GM12878 (cell line): ENCODE data around the gene PPP6R1. TPM values are rescaled to one million over a fixed set of nuclear protein-coding genes. Genes with fewer than 3 reads are reported as not detected.

Experiments used
- ATAC-seq: fragments of 200-7000 bp; cut with Tn5 transposase; 3 replicates; pipeline ENCODE4 v1.9.1; 2020; ENCODE audit warnings: mild to moderate bottlenecking, moderate library complexity
- BruUV-seq: library from RNA; stranded (reverse); fragments of 400-500 nt; replicated peaks from 2 replicates; lab custom pipeline; 2021; lab: Mats Ljungman, UMichigan
- CTCF ChIA-PET: fragments of 300-600 bp; sonication (Branson Sonifier 250); formaldehyde crosslinking; extraction: SDS; loops from one replicate; lab custom pipeline; 2021; ENCODE audit warnings: inconsistent platforms; lab: Yijun Ruan, JAX
- POLR2A ChIA-PET: fragments of 350-600 bp; formaldehyde crosslinking; extraction: SDS; loops from one replicate; lab custom pipeline; 2021; ENCODE audit warnings: inconsistent platforms; lab: Charles Lee
- RAD21 ChIA-PET: fragments of 300-600 bp; sonication (Branson Sonifier 250); formaldehyde crosslinking; loops from one replicate; lab custom pipeline; 2023; ENCODE audit warnings: antibody characterized with exemption; ENCODE audit not compliant: unreplicated experiment; lab: Charles Lee
- SMC1A ChIA-PET: fragments of 300-600 bp; sonication (Branson Sonifier 250); formaldehyde crosslinking; loops from one replicate; lab custom pipeline; 2023; ENCODE audit not compliant: unreplicated experiment, uncharacterized antibody; lab: Charles Lee
- DNase-seq: peaks from one replicate; pipeline ENCODE4 v3.0.0-alpha.2; 2011; ENCODE audit warnings: low read depth, low spot score
- FAIRE-seq: peaks from 3 replicates; lab custom pipeline; 2011; peaks lifted over from hg19 to GRCh38; lab: Jason Lieb, UNC
- H2AFZ ChIP-seq: 2 replicates; pipeline ENCODE4 v1.6.0; 2011; ENCODE audit warnings: low read depth, low read length, control low read depth; ENCODE audit not compliant: control insufficient read depth
- H3K27ac ChIP-seq: 2 replicates; pipeline ENCODE4 v1.5.1; 2011; ENCODE audit warnings: control low read depth; ENCODE audit not compliant: control insufficient read depth, insufficient read depth
- H3K27me3 ChIP-seq, 2 experiments: replicated peaks in 1 of 2; 2 replicates each; pipeline versions ENCODE4 v1.6.0 to v1.6.1; 2011; ENCODE audit warnings: low read length in 1 of 2; ENCODE audit not compliant: control insufficient read depth in 2 of 2, insufficient read depth in 2 of 2
- H3K36me3 ChIP-seq, 2 experiments: 2 replicates each; pipeline ENCODE4 v1.5.1; 2011; ENCODE audit warnings: low read length in 1 of 2; ENCODE audit not compliant: control insufficient read depth in 2 of 2, insufficient read depth in 2 of 2
- H3K4me1 ChIP-seq: 2 replicates; pipeline ENCODE4 v1.6.1; 2011; ENCODE audit warnings: mild to moderate bottlenecking, low read length, moderate library complexity, mixed read lengths; ENCODE audit not compliant: control insufficient read depth, insufficient read depth
- H3K4me2 ChIP-seq: 2 replicates; pipeline ENCODE4 v1.6.0; 2011; ENCODE audit warnings: control low read depth; ENCODE audit not compliant: control insufficient read depth, insufficient read depth
- H3K4me3 ChIP-seq: fragments of 200-600 bp; sonication (generic); 2 replicates; pipeline ENCODE4 v1.5.1; 2016
- H3K79me2 ChIP-seq: 2 replicates; pipeline ENCODE4 v1.6.0; 2011; ENCODE audit warnings: low read length; ENCODE audit not compliant: control insufficient read depth, insufficient read depth
- H3K9ac ChIP-seq: 2 replicates; pipeline ENCODE4 v1.8.0; 2011; ENCODE audit warnings: low read length, control low read depth, mixed read lengths; ENCODE audit not compliant: control insufficient read depth, insufficient read depth
- H3K9me3 ChIP-seq: replicated peaks from 3 replicates; pipeline ENCODE4 v1.5.1; 2011; ENCODE audit warnings: mild to moderate bottlenecking, low read length; ENCODE audit not compliant: control insufficient read depth, insufficient read depth
- H4K20me1 ChIP-seq: 2 replicates; pipeline ENCODE4 v1.6.0; 2011; ENCODE audit not compliant: control insufficient read depth, insufficient read depth
- BRCA1 ChIP-seq: IDR thresholded peaks from 2 replicates; pipeline ENCODE4 v1.6.1; 2011; ENCODE audit warnings: low read depth, low read length, improper control_type of control experiment
- CREM ChIP-seq: IDR thresholded peaks from 2 replicates; pipeline ENCODE4 v1.6.1; 2014; ENCODE audit warnings: antibody characterized with exemption, low read depth
- EZH2 ChIP-seq: IDR thresholded peaks from 2 replicates; pipeline ENCODE4 v1.6.1; 2012; ENCODE audit warnings: low read depth, mild to moderate bottlenecking, control low read depth, inconsistent platforms, low read length, borderline replicate concordance; ENCODE audit not compliant: control insufficient read depth
- FOXM1 ChIP-seq: IDR thresholded peaks from 2 replicates; pipeline ENCODE4 v1.6.1; 2012; ENCODE audit warnings: low read depth, mild to moderate bottlenecking, inconsistent platforms, low read length, moderate library complexity
- JUNB ChIP-seq: IDR thresholded peaks from 2 replicates; pipeline ENCODE4 v1.6.1; 2016; ENCODE audit warnings: antibody characterized with exemption, mild to moderate bottlenecking
- NR2F1 ChIP-seq: fragments of 450-650 bp; conservative IDR thresholded peaks from 2 replicates; pipeline ENCODE4 v1.6.1; 2017; ENCODE audit warnings: mild to moderate bottlenecking
- PML ChIP-seq: IDR thresholded peaks from 2 replicates; pipeline ENCODE4 v1.6.1; 2012; ENCODE audit warnings: low read length, inconsistent platforms
- POLR2AphosphoS5 ChIP-seq: IDR thresholded peaks from 2 replicates; pipeline ENCODE4 v1.6.1; 2011; ENCODE audit warnings: mild to moderate bottlenecking, low read length, inconsistent platforms
- RELA ChIP-seq: fragments of 450-650 bp; IDR thresholded peaks from 2 replicates; pipeline ENCODE4 v1.8.0; 2014; ENCODE audit warnings: borderline replicate concordance; ENCODE audit not compliant: partially characterized antibody
- SIN3A ChIP-seq: IDR thresholded peaks from 2 replicates; pipeline ENCODE4 v1.6.1; 2012; ENCODE audit warnings: low read depth, low read length, improper control_type of control experiment
- TAF1 ChIP-seq: IDR thresholded peaks from 2 replicates; pipeline ENCODE4 v1.6.1; 2011; ENCODE audit warnings: mild to moderate bottlenecking, low read depth, low read length, borderline replicate concordance
- WGBS: methylation state at CpG from one replicate; pipeline ENCODE4 v1.1.6; 2016; ENCODE audit warnings: low lambda C conversion rate; ENCODE audit not compliant: insufficient replicate concordance, insufficient coverage; ENCODE audit errors: missing lambda C conversion rate; 5-methylcytosine and 5-hydroxymethylcytosine counted together
- in situ Hi-C: fragments of 300-500 bp; cut with MboI; formaldehyde crosslinking; loops from 9 replicates; pipeline ENCODE4 v1.14.3; 2018; ENCODE audit warnings: mixed read lengths
- intact Hi-C: fragments of 100-400 bp; cut with micrococcal nuclease; formaldehyde crosslinking; loops from one replicate; pipeline ENCODE4 v1.14.2; 2022; ENCODE audit not compliant: unreplicated experiment
- polyA plus RNA-seq, 11 experiments: library from polyadenylated mRNA; depleted of rRNA in 4 of 11; unstranded in 6 of 11; stranded (reverse) in 5 of 11; fragments of >200 nt; fragmentation: Nextera tagmentation in 4 of 11; fragmentation: Illumina TruSeq in 1 of 11; extraction: Ambion mirVana in 4 of 11; extraction: Trizol in 1 of 11; gene quantifications; 1 replicate in 1 of 11; 2 replicates in 10 of 11; pipeline versions ENCODE4 v1.2.1 to v1.2.3, GENCODE V29; 2011 to 2016; ENCODE audit warnings: inconsistent platforms in 2 of 11, missing spikeins in 2 of 11, low read depth in 1 of 11
- total RNA-seq, 4 experiments: library from RNA; depleted of rRNA in 3 of 4; stranded (reverse); fragments of >200 nt in 3 of 4; fragmentation: Illumina TruSeq in 1 of 4; extraction: Trizol in 1 of 4; gene quantifications; 2 replicates each; pipeline versions ENCODE4 v1.2.1 to v1.2.3, GENCODE V29; 2013 to 2021
- TF ChIP-seq, protein P1 (sequence below): IDR thresholded peaks from 2 replicates; pipeline ENCODE4 v1.6.1; 2012; ENCODE audit warnings: improper control_type of control experiment, low read depth, low read length; ENCODE audit not compliant: insufficient replicate concordance

PPP6R1 gene
- total and polyA plus RNA-seq, 10 of the 15 experiments (the other 5 are each of a cell fraction or from before 2014, with no cell fraction given) = 0.80 to 173 (median 63.7) TPM

DNA sequence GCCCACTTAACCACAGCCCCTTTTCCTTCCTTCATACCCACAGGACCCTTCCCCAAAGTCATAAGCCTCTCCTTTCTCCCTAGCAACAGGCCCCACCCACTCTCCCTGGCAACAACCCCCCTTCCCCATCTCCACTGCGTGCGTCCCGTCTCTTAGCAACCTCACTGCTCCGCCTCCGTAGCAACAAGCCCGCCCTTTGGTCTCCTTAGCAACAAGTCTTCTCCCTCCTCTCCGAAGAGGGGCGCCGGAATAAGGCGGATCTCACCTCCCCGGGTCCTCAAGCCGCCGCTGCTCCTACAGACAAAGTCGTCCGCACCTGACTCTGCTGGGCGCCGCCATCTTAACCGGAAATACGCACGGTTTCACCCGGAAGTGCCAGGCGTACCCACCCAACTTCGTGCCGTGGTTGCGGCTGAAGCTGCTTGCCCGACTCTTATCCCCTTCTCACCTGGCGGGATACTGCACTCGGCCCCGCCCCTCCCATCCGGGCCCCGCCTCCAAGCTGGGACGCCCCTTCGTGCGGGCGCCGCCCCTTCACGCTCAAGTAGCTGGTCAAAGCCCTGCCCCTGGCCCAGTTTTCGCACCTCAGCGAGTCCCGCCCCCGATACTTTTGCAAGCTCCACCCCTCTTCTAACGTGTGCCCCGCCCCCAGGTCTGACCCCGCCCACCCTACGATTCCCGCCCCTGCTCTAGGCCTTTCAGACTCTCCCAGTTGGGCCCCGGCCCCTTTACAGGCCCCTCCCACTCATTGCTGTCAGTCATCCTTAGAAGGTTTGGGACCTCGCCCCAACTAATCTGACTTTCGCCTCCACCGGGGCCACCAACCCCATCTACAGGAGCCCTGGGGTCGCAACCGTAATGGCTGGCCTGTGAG lies 21.2 kb upstream of the PPP6R1 start, which contains the start of gene HSPBP1 (continued):
- TF ChIP-seq, protein P1, sequence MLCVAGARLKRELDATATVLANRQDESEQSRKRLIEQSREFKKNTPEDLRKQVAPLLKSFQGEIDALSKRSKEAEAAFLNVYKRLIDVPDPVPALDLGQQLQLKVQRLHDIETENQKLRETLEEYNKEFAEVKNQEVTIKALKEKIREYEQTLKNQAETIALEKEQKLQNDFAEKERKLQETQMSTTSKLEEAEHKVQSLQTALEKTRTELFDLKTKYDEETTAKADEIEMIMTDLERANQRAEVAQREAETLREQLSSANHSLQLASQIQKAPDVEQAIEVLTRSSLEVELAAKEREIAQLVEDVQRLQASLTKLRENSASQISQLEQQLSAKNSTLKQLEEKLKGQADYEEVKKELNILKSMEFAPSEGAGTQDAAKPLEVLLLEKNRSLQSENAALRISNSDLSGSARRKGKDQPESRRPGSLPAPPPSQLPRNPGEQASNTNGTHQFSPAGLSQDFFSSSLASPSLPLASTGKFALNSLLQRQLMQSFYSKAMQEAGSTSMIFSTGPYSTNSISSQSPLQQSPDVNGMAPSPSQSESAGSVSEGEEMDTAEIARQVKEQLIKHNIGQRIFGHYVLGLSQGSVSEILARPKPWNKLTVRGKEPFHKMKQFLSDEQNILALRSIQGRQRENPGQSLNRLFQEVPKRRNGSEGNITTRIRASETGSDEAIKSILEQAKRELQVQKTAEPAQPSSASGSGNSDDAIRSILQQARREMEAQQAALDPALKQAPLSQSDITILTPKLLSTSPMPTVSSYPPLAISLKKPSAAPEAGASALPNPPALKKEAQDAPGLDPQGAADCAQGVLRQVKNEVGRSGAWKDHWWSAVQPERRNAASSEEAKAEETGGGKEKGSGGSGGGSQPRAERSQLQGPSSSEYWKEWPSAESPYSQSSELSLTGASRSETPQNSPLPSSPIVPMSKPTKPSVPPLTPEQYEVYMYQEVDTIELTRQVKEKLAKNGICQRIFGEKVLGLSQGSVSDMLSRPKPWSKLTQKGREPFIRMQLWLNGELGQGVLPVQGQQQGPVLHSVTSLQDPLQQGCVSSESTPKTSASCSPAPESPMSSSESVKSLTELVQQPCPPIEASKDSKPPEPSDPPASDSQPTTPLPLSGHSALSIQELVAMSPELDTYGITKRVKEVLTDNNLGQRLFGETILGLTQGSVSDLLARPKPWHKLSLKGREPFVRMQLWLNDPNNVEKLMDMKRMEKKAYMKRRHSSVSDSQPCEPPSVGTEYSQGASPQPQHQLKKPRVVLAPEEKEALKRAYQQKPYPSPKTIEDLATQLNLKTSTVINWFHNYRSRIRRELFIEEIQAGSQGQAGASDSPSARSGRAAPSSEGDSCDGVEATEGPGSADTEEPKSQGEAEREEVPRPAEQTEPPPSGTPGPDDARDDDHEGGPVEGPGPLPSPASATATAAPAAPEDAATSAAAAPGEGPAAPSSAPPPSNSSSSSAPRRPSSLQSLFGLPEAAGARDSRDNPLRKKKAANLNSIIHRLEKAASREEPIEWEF = no peak
- TF ChIP-seq POLR2AphosphoS5 = peak; percentile 74
- peak; percentile 78 for TF ChIP-seq CREM
- TF ChIP-seq NR2F1 = 0 out of 2 replicates have a peak, but pooled peaks have one; percentile 12

GRCh38 chr19:55279340-55279739 lies 20.5 kb upstream of the PPP6R1 start:
- Histone ChIP-seq H3K4me1 (peaks cover 42% of the 10 kb centered on the region), H2AFZ (peak overlapping the region; percentile 92), H3K9me3 (no peaks in the 10 kb centered on the region), H3K27me3 (no peaks in the 10 kb centered on the region; a peak in 1 of 4 replicates), H3K9ac (peak overlapping the region; percentile 55; the same call in 1 of the 2 replicates), H3K27ac (no peak overlapping the region), H3K79me2 (no peaks in the 10 kb centered on the region; the same call in 1 of the 2 replicates), H3K4me2 (peak overlapping the region; percentile 86), H3K36me3 (no peaks in the 10 kb centered on the region), H4K20me1 (no peaks in the 10 kb centered on the region), H3K4me3 (peak overlapping the region; percentile 82)
- no peak for DNase-seq
- in situ Hi-C loops (no loop called here), intact Hi-C loops (no loop called here)
- ChIA-PET CTCF (interaction anchor here (1.1 to 1.2 kb wide), 2 partner anchors 13 to 60 kb away, joined by 5 read pairs; partner anchors contain the start of gene KMT5C), RAD21 (interaction anchor here (0.6 to 2.2 kb wide), 4 partner anchors 24 to 138 kb away, joined by 3 to 27 read pairs (median 6); partner anchors contain the start of genes KMT5C and UBE2S), SMC1A (interaction anchor here (1.7 to 7.6 kb wide), 3 partner anchors 20 to 60 kb away, joined by 4 to 68 read pairs (median 6); partner anchors contain the start of genes KMT5C and PPP6R1), POLR2A (interaction anchor here (1.1 to 6.1 kb wide), 4 partner anchors 19 to 128 kb away, joined by 5 to 86 read pairs (median 16); partner anchors contain the start of genes KMT5C, PPP6R1 and UBE2S)
- TSS peak; percentile 77 for BruUV-seq
- 7% methylated on average over 22 of the region's 23 CpGs for WGBS
- FAIRE-seq = no peak
- no peak for ATAC-seq
- TF ChIP-seq EZH2 (no peak), BRCA1 (no peak), RELA (no peak), JUNB (no peak), TAF1 (no peak), FOXM1 (no peak), PML (no peak), SIN3A (no peak)
